OCI-LY7 (cell line): ENCODE results near the gene ACKR1.

Experiments used
- EZH2phosphoT487 ChIP-seq: fragments of 200-600 bp; sonication (generic); IDR thresholded peaks from 2 replicates; pipeline ENCODE4 v1.6.1; 2018; ENCODE audit warnings: low read depth, borderline replicate concordance, mild to moderate bottlenecking, mixed run types, antibody characterized with exemption, low read length, moderate library complexity, mixed read lengths
- TF ChIP-seq, protein P1 (sequence below): fragments of 200-600 bp; sonication (generic); conservative IDR thresholded peaks from 2 replicates; pipeline ENCODE4 v1.5.1; 2014; ENCODE audit warnings: mild to moderate bottlenecking, antibody characterized with exemption, low read length, moderate library complexity, mixed read lengths

DNA sequence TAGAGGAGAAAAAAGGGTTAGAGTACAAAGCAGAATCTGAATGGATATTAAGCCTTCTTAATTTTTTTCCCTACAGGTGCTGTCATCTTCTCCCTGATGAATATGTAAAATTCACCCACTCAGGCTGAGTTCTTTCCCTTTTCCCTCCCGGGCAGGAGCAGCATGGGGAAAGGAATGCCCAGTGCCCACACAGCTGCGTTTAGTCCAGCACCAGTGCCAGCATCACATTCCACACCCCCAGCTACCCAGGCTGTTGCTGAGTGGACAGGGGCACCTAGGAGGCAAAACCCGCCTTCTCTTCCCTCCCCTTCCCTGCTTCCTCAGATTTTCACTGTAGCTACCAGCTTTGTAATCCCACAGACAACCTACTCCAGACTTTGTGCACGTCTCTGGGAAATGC lies 36.6 kb upstream of the ACKR1 start:
- TF ChIP-seq, protein P1, sequence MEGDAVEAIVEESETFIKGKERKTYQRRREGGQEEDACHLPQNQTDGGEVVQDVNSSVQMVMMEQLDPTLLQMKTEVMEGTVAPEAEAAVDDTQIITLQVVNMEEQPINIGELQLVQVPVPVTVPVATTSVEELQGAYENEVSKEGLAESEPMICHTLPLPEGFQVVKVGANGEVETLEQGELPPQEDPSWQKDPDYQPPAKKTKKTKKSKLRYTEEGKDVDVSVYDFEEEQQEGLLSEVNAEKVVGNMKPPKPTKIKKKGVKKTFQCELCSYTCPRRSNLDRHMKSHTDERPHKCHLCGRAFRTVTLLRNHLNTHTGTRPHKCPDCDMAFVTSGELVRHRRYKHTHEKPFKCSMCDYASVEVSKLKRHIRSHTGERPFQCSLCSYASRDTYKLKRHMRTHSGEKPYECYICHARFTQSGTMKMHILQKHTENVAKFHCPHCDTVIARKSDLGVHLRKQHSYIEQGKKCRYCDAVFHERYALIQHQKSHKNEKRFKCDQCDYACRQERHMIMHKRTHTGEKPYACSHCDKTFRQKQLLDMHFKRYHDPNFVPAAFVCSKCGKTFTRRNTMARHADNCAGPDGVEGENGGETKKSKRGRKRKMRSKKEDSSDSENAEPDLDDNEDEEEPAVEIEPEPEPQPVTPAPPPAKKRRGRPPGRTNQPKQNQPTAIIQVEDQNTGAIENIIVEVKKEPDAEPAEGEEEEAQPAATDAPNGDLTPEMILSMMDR: no peak
- TF ChIP-seq EZH2phosphoT487: no peak
